ENCODE results near the gene CSF3R.
"Not testable (repeated sequence)": the region's sequence is repeated elsewhere in the genome, so short reads cannot be mapped to it uniquely, and the experiment has no call there.

Gene CSF3R

DNA sequence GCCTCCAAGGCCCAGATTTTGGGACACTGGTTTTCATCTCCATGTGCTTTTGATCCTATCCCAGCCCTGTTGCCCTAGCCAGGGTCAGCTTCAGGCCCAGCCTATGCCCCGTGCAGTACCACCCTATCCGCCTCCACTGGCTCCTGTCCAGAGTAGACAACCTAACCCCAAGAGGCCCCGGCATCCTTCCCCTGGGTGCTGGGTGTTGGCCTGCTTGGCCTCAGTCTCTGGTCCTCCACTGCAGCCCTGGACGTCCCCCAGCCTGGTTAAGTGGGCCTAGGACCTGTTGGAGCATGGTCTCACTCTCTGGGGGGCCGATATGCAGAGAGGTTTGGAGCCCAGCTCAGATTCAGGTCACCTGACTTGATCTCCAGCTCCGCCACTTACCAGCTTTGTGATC is 1.6 kb downstream of the CSF3R start:
- no peak for DNase-seq

DNA sequence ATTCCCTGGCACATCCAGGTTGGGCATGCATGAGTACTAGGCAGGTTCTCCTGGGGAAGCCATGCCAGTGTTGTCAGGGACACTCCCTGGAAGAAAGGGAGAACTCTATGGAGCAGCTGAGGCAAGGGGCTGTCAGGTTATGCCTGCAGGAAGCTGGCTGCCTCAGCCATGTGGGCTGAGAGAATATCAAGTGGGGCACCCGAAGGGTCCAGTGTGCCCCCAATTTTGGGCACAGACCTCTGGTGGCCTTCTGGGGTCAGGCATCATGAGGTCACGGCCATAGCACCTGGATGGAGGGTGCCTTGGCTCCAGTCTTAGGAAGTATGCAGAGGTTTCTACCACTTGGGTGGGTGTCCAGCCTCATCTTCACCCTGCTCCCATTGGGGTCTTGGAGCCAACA is 2.6 kb downstream of the CSF3R start:
- DNase-seq: no peak

DNA sequence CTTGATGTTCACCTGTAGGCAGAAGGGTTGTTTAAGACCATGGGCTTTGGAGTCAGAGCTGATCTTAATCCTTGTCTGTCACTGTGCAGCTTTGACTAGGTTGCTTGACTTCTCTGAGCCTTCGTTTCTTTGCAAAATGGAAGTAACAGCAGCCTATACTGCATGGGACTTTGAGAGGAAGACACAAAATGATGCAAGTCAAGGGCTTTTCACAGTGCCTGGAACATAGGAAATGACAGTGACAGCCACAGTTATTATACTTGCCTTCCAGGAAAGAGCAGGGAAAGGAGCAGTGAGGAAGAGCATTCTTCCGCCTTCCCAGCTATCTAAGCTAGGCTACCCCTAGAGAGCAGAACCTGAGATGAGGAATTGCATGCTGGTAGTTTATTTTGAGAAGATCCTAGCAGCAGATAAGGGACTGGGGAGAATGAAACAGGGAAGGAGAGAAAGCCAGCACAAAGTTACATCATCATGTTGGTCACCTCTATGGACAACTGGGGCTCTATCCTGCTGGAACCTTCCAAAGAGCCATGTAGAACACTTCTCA is 3.1 kb downstream of the CSF3R start:
- no peak for DNase-seq

DNA sequence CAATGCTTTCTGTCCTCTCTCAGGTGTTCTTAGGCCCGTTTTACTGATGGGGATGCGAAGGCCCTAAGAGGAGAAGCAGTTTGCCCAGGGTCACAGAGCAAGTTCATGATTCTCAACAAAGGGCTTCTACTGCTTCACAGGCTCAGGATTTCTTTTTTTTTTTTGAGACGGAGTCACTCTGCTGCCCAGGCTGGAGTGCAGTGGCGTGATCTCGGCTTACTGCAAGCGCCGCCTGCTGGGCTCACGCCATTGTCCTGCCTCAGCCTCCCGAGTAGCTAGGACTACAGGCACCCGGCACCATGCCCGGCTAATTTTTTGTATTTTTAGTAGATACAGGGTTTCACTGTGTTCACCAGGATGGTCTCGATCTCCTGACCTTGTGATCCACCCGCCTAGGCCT is 5.1 kb downstream of the CSF3R start:
- not testable (repeated sequence) for DNase-seq

DNA sequence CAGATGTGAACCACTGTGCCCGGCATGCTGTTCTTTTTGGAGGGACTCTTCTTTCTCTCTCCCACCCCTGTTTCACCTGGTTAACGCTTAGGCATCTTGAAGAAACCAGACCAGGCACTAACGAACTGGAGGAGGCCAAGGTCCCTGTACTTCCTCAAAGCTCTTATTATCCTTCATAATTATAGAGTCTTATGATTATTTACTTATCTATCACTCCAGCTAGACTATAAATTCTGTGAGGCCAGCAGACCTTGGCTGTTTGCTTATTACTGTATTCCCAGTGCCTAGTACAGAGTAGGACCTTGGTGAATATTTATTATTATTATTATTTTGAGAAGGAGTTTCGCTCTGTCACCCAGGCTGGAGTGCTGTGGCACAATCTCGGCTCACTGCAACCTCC is 5.8 kb downstream of the CSF3R start:
- DNase-seq: no peak

DNA sequence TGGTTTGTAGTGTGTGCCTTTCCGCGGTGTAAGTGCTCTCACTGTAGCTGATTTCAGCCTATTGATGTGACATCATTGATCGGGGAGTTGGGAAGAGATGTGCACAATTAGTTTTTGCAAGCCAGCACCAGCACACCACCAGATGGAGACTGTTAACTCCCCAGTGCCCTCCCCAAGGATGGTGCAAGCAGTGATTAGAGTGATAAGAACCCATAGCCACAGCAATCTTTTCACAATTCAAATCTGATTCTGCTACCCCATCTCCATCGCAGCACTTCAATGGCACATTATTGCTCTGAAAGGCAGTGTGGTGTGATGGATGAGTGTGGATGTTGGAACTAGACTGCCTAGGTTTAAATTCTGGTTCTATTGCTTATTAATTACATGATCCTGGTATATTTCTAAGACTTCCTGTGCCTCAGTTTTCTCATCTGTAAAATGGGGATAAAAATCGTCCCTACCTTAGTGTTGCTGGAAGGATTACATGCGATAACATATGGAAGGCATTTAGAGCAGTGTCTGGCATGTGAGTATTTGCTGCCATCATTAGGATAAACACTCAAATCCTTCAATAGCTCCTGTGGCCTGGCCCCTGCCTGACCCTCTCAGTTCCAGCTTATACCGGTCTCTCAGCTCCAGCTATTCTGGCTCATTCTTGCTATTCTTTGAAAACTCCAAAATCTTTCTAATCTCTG is 6.7 kb downstream of the CSF3R start:
- no peak for DNase-seq

DNA sequence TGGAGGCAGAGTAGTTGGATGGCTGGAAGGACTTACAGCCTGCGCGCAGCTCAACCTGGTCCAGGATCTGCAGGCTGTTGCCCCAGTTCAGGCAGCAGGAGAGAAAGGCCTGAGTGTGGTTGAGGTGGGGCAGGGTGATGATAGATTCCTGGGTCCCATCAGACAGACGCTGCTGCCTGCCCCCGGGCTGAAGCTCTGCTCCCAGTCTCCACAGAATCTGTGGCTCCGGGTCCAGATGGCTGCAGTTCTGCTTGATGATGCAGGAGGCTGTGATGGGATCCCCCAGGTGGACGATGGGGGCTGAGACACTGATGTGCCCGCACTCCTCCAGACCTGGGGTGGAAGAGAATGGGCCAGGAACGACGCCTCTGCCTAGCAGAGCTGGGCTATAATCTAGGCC is 7.4 kb downstream of the CSF3R start:
- no peak for DNase-seq

DNA sequence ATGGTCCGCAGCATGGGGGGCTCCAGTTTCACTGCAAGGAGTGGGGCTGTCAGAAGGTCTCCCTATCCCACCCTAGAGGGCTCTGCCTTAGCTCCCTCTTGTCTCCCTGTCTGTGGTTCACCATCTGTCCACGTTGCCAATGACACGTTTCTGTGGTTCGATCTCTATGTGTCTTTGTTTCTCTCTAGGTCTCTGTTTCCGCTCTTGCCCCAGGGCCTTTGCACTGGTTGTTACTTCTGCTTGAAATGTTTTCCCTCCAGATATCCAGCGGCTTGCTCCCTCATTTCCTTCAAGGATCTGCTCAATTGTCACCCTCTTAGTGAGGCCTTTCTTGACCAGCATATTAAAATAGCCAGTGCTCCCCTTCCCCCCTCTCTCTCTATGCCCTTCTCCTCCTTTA is 10.1 kb downstream of the CSF3R start:
- no peak for DNase-seq

DNA sequence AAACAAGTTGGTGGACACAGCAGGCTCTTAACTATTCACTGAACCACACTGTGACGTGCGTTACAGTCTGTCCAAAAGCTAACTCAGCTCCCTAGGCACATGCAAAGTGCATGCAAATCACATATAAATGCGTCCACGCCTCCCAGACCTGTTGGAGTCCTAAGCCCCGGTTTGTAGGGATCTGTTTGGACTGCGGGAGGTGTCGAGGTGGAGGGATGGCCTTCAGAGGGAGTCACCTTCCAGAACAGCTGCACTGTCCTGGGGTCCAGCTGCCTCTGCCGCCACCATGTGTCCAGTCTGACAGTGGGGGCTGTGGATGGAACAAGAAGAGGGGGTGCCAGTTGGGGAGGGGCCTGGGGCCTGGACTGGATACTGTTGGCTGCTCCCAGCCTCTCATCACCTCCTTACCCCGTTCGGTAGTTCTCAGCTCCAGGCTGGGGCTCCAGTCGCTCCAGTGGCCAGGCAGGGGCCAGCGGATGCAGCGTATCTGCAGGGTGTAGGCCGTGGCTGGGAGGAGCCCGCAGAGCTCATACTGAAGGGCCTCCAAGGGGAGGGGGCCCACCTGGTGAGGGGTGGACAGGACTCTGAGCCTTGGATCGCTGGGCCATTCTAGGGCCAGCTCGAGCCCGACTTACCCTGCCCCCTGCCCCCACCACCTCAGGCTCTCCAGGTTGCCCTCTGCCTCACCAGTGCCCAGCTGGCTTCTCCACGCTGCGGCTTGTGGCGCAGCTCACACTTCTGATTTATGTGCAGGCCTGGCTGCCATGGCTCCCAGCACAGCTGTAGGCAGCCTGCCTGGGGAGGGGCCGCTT is 10.7 kb downstream of the CSF3R start:
- DNase-seq: no peak

DNA sequence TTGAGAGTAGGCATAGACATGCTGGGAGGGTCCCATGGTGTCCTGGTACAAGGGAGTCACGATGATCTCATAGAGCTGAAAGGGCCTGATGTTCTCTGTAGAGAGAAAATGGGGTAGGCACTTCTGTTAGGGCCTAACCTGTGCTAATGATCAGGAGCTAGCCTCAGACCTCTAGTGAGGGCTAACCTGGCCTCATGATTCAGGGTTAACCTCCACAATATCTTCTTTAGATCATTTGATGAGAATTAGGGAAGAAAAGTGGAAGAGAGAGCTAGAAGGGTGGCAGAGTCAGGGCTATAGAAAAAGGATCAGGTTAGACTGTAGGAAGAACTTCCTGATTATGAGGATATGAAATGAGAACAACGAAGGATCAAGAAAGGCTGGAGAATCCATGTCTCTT is 13.6 kb downstream of the CSF3R start:
- no peak for DNase-seq

DNA sequence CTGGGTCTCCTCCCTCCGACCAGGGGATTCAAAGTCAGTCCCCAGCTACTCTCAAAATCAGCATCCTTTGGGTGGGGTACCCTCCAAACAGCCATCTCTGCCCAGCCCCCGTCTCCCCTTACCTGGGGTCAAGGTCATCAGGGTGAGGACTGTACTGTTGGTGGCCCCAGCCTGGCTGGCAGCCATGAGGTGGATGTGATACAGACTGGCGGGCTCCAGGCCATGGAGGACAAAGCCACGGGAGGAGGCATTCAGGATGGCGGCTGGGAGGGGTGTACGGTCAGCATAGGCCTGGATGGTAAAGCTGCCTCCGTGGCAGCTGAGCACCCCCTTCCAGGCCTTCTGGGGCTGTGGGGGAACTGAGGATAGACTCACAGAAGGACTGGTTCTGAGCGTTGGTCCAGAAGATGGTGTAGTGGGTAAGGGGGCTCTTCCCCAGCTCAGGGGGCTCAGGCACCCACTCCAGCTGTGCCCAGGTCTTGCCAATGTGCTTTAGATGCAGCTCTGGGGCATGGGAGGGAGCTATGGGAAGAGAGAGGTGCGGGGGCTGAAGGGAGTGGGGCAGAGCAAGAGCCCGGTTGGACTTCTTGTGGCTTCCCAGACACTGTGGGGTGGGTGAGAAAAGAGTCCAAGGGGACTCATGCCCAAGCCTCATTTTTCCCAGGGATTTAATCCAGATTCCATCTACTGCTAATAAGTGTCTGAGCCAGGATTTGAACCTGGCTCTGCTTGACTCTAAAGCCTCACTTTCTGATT is 14.8 kb downstream of the CSF3R start:
- no peak for DNase-seq

DNA sequence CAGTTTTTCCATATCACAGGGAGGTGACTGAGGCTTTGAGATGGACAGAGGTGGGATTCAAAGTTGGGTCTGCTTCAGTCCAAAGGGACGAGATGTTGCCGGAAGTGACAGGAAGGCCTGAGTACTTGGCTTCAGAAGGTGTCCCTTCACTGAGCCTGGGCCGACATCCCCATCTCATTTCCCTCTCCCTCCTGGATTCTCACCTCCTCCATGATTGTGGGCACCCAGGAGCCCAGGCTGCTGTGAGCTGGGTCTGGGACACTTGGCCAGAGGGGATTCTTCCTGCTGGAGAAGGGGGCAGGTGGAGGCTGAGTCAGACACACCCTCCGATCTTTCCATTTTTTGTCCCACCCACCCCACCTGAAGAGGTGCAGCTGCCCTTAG is 15.7 kb downstream of the CSF3R start:
- no peak for DNase-seq

DNA sequence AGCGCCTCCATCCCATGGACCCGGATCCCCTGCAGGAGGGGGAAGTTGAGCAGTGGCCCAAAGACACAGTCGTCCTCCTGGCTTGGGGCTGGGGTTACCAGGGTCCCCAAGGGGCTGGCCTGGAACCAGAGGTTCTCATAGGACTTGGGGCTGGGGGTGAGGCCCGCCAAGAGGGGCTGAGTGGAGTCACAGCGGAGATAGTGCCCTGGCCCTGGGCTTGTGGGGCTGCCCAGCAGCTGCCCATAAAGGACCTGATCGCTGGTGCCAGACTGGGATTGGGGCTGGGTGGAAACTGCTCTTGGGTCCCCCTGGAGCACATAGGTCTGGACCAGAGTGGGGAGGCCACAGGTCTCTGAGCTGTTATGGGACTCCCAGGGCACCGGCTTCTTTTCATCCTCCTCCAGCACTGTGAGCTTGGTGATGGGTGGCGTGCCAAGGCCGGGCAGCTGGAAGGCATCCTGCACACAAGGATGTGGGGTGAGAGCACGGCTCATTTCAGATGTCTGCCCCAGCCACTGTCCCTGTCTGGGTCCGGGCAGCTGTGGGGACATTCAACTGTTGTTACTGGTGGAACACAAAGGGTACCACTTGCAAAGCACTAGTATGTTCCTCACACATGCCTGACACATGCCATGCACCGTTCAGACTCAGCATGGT is 16.2 kb downstream of the CSF3R start:
- no peak for DNase-seq

DNA sequence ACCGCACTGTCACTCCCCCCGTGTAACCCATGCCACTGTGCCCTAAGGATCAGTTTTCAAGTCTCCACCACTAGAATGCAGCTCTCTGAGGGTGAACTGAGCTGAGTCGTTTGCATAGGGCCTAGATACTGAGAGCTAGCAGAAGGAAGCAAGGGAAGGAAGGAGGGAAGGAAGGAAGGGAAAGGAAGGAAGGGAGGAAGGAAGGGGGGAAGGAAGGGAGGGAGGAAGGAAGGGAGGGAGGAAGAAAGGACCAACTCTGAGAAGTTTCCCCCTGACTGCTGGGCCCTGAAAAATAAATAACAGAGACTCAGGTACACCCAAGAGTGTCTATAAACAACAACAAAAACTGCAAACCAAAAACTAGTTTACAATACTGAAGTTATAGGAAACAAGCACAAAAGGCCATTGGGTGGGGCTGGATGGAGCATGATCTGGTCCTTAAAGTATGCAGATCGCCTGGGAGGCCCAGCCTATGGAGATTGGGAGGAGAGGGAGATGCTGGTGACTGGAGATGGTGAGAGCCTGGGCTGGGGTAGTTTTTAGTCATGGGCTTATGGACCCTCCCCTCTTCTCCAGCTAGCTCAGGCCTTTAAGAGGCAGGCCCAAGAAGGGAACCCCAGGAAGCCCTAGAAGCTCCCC is 16.9 kb downstream of the CSF3R start:
- DNase-seq: no peak

DNA sequence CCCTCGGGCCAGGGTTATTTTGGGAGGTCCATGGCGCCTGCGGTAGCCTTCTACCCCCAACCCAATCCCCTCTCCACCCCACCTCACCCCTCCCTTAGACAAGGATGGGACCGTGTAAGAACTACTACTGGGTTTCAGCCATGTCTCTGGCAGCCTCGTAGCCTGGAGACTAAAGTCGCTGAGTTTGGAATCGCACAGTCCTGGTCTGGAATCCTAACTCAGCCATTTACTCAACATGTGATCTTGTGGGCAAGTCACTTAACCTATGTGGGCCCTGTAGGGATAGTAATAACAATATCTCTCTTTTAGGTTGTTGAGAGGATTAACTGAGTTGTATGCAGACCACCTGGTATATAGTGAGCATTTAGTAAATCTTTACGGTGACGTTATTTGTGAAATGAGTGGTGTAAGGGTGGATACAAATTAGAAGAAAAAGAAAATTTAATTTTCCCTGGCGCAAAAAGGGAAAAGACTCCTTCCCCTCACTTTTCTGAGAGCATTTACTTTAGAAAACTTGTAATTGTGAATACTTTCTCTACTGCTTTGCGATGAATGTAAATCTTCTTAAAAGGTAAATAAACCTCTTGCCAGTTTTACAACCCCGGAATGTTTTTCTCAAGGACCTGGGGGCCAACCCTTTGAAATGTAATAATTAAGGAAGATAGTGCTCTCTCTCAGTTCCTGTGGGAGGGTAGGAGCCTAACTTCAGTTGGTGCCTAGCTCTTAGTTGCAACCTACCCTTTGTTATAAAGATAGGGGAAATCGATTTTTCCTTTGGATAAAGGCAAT is 17.9 kb downstream of the CSF3R start:
- DNase-seq: peak; percentile 87

DNA sequence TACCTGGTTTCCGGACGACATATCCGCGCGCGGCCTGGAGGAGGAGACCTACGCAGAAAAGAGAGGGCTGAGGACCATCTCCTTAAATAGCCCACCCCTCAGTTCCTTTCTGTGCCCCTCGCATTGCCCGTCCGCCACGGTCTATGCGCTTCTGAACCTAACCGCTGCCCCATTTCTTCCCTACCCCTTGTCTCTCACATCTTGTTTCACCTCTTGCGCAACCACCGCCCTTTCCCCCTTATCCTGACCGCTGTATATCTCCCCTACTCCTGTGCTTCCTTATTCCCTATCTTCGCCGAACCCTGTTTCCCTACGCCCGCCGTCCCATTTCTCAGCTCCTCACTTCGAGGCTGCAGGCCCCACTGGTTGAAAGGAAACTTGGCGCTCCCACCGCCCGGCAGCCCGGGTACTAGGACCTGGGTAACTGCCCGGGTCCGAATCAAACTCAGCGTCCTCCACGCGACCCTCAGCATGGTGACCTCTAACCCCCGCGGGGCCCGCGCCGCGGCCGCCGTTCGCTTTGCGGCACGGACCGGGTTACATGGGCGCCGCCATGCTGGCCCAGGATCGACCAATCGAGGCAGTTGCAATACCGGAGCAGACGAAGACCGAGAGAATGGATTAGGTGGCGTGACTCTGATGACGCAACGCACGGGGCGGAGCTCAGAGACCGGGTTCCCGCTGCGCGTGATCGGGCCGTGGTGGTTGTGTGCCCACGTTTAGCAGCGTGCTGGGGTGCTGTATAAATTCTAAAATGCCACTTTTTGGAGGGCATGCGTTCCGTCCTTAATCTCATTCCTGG is 18.7 kb downstream of the CSF3R start, which contains the start of gene MRPS15:
Gene MRPS15, minus strand, starts transcription at position 582 of the 802 bp plus-strand sequence. Its CDS starts 109 bp downstream, at position 473.
- peak; percentile 89 for DNase-seq

DNA sequence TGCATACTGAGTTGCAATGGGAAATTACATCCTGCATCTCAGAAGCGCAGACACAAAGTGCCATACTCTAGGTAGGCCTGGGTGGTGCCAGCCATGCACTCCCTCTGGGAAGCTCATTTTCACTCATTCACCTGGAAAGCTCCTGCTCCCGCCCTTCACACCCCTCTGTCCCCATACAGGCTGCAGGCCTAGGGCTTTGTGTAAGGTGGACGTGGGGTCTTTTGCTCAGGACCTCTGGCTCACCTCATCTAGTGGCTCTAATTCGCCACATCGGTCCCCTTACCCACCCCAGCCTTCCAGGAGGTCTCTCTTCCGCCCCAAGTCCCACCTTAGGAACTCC is 19.3 kb downstream of the CSF3R start:
- DNase-seq: peak; percentile 34

DNA sequence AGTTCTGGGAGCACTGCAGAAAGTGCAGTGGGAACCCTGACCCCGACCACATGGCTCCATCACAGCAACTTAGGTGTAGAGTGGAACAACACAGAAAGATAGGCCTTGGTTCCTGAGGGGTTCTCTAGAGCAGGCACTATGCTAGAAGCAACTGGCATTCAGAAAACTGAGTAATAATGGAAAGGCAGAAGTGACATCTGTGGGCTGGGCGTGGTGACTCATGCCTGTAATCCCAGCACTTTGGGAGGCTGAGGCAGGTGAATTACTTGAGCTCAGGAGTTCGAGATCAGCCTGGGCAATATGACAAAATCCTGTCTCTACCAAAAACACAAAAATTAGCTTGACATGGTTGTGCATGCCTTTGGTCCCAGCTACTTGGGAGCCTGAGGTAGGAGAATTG is 23.8 kb downstream of the CSF3R start:
- DNase-seq: no peak

DNA sequence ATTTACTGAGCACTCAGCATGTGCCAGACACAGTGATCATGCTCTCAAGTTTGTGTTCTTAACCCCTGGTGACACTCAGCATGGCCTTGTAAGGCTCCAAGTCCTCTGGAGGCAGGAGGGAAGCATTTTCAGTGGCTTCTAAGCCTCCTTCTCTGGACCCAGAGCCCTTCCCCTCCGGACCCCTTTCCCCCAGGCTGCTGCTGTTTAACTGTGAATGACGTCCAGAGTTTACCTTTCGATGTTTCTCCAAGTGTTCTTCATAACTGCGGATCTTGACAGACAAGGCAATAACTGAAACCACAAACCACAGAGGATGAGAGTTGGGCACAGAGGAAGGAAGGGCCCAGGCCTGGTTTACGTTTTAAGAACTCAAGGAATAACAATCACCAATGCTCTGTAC is 25.0 kb downstream of the CSF3R start:
- no peak for DNase-seq

DNA sequence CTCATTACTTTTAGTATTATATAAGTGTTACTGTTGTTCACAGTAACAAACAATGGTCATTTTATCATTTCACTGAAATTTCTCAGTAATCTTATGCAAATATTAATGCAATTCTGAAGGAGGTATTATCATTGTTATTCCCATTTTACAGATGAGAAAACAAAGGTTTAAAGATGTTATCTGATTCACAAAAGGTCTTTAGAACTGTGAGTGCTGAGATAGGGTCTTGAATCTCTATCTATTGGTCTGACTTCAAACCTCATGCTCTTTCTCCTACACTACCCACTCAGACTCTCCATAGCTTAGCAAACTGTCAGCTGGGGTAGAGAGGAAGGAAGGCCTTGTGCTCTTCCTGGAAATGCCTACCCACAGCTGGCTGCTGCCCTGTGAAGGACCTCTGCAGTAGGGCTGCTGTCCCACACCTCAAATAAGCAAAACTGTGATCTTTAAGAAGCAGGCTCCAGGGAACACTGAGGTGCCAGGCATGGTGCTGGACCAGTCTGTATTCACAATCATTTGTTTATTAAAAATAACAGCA is 26.3 kb downstream of the CSF3R start:
- no peak for DNase-seq

DNA sequence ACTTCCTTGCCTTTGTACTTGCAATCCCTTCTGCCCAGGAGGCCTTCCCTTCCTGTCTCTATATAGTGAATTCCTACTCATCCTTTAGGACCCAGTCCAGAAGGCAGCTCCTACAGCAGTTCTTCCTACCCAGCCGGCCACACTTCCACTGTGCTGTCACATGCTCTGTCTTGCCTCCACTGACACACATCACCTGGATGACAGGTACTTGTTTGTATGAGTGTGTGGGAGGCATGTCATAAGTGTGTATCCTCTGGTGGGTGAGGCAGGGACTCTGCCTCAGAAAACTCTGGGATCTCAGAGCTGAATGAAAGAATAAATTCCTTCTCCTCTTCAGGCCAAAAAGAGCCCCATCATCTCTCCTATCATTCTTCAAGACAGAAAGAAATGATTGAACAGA is 27.3 kb downstream of the CSF3R start:
- no peak for DNase-seq
